NCI-H1930 (cell line): ENCODE measurements around the gene IKZF4.
"Not testable (repeated sequence)": the region's sequence is repeated elsewhere in the genome, so short reads cannot be mapped to it uniquely, and the experiment has no call there.

Source experiments
- DNase-seq, 2 experiments: peaks; one replicate each; lab custom pipeline; 2025; lab: John Stamatoyannopoulos, UW

Gene IKZF4

DNA sequence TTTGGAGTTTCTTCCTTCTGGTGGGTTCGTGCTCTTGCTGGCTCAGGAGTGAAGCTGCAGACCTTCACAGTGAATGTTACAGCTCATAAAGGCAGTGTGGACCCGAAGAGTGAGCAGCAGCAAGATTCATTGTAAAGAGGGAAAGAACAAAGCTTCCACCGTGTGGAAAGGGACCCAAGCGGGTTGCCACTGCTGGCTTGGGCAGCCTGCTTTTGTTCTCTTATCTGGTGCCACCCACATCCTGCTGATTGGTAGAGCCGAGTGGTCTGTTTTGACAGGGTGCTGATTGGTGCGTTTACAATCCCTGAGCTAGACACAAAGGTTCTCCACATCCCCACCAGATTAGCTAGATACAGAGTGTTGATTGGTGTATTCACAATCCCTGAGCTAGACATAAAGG lies 21.3 kb upstream of the IKZF4 start:
- not testable (repeated sequence) for DNase-seq

DNA sequence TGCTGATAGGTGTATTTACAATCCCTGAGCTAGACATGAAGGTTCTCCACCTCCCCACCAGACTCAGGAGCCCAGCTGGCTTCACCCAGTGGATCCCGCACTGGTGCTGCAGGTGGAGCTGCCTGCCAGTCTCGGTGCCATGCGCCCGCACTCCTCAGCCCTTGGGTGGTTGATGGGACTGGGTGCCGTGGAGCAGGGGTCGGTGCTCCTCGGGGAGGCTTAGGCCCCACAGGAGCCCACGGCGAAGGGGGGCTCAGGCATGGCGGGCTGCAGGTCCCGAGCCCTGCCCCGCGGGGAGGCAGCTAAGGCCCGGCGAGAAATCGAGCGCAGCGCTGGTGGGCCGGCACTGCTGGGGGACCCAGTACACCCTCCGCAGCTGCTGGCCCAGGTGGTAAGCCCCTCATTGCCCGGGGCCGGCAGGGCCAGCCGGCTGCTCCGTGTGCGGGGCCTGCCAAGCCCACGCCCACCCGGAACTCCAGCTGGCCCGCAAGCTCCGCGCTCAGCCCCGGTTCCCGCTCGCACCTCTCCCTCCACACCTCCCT lies 20.8 kb upstream of the IKZF4 start:
- DNase-seq, result not testable (repeated sequence)

DNA sequence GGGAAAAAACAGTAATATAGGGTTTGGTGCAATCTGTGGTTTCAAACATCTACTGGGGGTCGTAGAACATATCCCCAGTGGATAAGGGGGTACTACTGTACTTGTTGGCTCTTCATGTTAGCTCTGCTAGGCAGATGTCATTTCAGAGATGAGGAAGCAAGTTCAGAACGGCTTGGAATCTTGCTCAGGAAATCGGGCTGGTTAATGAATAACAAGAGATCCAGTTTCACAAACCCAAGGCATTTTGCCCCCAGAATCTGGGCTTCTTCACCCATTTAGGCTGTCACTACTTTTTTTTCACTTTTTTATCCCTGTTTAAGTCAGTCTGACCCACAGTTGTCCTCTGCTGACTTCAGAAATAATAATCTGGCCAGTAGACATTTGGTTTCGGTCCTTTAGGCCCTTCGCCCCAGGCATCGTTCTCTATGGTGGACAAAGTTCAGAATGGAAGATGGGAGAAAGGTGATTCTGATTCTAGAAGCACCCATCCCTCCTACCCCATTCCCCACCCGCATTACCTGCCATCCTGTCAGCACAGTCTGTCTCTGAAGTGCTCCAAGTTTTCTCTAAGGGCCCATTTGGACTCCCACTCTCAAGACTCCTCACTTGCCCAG lies 19.2 kb upstream of the IKZF4 start:
- DNase-seq, result no peak

DNA sequence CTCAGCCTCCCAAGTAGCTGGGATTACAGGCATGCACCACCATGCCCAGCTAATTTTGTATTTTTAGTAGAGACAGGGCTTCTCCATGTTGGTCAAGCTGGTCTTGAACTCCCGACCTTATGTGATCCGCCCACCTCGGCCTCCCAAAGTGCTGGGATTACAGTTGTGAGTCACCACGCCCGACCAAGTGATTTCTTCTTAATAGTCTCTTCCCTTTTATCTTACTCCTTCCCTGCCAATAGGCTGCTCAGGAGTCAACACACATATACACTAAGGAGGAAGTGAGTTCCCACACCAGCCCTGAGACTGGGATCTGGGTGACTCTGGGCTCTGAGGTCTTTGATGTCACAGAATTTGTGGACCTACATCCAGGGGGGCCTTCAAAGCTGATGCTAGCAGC lies 17.5 kb upstream of the IKZF4 start:
- not testable (repeated sequence) for DNase-seq

DNA sequence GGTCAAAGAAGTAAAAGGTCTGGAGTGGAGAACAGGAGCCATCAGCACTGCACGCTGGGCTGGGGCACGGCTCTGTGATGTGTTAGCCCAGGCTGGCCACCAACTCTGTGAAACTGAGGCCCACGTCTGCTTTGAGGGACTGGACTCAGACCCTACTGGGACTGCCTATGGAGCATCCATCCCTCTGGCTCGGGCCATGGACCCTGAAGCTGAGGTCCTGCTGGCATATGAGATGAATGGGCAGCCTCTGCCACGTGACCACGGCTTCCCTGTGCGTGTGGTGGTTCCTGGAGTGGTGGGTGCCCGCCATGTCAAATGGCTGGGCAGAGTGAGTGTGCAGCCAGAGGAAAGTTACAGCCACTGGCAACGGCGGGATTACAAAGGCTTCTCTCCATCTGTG lies 16.6 kb upstream of the IKZF4 start:
- no peak for DNase-seq

DNA sequence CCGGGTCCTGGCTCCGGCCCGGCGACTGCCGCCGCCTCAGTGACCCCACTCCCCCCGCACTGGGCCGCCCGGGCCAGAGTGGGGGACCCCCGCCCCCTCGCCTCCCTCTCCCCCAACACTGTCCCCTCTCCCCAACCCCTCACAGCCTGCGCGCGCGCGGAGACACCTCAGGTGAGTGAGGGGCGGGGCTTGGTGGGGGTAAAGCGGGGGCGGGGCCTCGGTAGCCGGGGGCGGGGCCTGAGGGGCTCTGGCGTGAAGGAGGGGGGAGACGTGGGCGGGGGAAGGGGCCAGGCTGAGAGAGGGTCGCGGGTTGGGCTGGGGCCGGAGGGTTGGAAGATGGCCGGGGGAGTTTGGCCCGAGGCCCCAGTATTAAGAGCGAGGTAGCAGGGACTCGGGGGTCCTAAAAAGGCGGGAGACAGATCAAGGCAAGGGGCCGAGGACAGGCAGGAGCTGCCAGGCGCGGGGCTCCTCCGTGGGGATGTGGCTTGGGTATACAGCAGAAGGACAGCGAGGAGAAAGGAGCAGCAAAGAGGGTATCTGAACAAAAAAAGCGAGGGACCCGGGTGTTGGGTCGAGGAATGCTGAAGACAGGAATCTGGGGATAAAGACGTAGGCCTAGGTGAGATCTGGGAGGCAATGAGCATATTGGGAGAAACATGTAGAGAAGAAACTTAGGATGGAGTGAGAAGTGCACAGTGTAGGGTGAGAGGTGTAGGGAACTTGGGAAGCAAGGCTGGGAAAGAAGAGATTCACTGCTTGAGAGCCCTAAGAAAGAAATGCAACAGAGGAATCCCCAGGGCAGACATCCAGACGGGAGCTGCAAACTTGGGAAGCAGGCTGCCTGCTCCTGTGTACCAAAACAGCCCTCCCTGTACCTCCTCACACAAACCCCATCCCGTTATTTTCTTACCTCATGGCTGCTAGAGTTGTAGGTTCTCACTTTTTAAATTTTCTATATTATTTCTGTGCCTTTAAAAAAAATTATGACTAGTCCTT lies 13.0 kb upstream of the IKZF4 start:
- peak; percentile 59 to 66 for DNase-seq

DNA sequence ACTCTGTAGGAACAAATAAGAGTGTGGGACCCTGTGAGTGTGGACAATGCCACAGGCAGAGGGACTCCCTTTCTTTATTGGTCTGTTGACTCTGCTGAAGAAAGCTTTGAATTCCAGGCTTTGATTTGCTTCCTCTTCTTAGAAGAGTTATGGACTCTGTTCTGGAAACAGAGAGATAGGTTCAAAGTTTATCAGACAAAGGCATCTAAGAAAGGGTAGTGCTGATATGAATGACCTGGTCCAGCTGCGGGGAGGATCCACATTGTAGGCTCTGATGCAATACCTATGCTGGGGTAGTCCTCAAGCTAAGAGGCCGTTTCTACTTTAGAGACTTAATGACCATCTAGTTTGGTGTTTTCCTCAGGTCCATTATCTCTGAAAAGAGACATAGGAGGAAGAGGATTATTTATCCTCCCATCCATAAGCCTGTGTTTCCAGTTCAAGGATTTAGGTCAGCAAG lies 10.7 kb upstream of the IKZF4 start:
- no peak for DNase-seq

DNA sequence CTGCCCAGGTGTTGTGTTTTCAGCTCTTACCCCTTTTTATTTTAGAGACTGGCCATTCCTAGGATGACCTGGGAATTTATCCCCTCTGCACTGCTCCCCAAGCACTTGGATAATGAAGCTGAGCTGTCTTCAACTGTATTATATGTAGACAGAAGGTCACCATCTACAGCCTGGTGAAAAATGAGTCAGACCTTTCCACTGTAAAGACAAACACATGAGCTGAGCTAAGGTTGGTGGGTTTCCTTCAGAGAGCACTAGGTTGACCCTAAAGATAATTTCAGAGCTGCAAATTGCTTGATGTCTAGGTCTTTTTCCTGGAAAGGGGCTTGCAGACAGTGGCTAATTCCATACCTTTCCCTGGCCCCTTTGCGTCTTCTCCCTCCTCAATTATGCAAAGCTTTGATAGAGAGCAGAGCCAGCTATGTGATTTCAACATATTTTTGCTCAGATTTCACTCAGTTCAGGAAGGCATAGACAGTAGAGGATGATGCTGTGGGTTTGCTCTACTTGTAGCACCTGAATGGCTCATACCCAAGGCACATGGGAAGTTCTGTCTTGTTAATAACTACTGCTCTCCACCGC lies 9.2 kb upstream of the IKZF4 start:
- no peak for DNase-seq

DNA sequence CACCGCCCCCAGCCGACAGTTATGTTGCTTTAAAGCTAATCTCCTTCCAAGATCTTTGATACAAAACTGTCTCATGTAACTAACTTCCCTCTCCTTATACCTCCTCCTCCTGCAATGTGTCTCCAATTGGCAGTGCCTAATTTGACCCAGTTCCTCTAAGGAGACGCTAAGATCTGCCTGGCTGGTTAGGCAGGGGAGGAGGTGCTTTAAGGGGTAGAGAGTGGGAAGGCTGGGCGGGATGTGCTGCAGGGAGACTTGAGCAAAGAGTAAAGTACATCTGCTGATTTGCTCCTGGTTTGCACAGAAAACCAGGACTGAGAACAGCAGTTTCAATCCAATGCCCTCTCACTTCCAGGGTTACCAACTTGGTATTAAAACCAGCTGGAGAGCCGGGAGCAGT lies 7.4 kb upstream of the IKZF4 start:
- DNase-seq, result no peak

DNA sequence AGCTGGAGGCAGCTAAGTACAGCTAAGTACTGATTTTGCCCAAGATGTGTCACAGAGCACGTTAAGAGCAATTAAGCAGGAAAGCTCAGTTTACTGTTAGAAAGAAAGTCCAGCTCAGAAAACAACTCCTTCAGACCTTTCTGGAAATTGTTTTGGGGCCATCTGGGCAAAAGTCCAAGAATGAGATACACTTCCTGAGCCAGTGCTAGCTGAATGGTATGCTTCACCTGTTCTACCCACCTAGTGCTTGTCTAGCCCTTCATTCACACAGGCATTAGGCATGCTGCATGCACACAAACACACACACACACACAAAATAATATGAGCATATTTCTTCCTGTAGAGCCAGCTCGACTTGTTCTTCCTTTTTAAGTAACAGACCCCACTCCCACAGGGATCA lies 6.6 kb upstream of the IKZF4 start:
- no peak for DNase-seq

DNA sequence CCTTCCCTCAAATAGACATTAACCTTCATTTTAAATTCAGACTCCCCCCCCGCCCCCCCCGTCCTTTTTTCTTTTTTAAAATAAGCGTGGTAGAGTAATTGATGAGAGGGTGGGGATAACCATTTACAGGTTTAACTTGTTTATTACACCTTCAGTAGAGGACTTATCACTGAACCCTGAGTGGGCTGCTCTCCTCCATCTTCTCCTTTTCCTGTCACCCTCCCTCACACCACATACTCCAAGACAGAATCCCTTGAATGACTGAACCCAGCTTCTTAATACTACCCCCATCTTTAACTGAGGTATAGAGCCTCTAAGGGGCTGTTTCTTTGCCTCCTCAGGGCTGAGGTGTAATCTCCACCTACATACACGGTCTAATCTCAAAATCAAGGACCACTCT lies 3.7 kb upstream of the IKZF4 start:
- no peak for DNase-seq

DNA sequence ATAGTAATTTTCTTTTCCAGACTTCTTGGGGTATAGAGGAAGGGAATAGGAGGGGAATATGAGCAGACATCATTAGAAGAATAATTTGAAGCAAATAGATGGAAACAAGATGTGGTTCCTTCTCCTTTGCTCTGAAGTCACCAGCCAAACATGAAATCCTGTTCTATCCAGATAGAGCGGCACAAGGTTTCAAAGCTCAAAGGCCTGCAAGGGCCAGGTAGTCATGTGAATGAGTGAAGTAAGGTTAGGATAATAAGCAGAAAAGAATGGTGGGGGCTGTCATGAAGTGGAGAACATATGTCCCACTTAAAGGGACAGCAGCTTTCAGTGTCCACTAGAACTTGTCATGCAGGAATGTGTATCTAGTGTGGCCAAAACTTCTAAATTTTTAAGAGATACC lies 2.5 kb upstream of the IKZF4 start:
- DNase-seq, result no peak

DNA sequence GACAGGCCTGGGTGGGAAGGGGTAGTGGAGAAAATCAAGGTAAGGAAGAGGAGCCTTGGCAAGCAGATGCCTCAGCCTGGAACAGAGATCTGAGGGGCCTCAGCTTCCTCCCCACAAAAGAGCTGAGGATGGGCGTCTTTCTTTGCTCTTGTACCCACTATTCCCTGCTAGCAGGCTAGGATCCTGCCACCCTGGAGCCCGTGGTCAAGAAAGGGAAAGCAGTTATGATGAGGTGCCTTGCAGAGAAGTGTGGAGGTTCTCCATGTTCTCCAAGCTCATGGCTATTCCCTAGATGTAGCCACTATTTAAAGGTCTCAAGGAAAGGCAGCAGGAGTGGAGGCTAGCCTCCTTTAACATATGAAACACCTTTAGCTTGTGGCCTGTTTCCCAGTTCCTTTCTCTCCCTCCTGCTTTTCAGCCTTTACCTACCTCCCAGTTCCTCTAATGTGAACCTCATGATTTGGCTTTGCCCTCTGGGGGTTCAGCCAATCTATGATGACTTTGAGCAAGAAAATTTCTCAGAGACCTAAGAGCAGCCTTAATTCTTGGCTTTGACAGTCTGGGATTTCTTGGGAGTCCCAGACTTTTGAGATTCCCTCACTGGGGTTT lies 1.1 kb downstream of the IKZF4 start:
- no peak for DNase-seq

DNA sequence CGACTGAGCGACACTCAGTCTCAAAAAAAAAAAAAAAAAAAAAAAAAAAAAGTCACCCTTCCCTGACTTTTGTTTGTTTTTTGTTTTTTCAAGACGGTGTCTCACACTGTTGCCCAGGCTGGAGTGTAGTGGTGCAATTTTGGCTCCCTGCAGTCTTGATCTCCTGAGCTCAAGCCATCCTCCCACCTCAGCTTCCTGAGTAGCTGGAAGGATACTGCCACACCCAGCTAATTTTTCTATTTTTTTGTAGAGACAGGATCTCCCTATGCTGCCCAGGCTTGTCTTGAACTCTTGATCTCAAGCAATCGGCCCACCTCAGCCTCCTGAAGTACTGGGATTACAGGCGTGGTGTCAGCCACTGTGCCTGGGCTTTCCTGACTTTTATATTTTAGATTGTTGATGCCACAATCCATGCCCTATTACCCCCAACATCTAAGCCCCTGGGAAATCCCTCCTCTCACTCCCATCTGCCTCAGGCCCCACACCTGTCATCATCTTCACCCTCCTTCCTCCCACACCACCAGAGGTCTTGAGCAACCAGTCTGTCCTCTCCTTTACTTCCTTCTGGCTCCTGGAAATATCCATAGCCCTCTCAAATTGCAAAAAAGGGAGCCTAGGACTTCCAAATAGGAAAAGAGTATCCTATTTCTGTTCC lies 7.8 kb downstream of the IKZF4 start:
- DNase-seq, result no peak

DNA sequence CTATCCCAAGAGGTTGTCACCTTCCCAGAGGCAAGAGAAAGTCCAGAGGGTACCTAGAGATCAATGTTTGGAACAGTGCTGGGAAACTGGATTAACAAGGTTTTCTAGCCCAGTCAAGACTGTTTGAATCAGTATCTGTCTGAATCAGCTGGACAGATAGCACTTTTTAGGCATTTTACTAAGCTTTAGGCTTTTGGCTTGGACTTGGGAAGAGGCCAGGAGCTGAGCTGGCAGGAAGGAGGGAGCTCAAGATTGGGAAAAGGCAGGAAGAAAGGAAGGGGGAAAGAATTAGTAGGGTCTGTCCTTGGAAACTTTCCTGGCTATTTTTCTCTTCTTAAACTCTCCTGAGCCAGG lies 8.3 kb downstream of the IKZF4 start:
- no peak for DNase-seq

DNA sequence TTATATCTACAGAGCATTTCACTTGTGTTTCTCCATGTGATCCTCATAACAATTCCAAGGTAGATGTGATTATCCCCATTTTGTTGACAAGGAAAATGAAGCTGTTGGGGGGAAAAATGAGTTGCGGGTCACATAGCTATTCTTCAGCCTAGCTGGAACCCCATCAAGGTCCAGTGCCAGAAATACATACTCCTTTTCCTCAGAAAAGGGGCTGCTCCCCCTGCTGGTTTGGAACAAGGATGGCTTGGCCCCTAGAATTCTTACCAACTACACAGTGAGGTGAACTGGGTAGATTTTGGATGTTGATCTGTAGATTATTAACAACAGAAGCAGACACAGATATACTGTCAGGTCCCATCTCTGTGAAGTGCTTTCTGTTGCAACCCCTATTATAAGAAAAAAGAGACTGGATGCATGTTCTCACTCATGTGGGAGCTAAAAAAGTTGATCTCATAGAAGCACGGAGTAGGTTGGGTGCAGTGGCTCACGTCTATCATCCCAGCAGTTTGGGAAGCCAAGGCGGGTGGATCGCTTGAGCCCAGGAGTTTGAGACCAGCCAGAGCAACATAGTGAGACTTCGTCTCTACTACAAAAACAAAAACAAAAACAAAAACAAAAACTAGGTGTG lies 8.9 kb downstream of the IKZF4 start:
- DNase-seq, result peak in 1 of 2 experiments; percentile 30

DNA sequence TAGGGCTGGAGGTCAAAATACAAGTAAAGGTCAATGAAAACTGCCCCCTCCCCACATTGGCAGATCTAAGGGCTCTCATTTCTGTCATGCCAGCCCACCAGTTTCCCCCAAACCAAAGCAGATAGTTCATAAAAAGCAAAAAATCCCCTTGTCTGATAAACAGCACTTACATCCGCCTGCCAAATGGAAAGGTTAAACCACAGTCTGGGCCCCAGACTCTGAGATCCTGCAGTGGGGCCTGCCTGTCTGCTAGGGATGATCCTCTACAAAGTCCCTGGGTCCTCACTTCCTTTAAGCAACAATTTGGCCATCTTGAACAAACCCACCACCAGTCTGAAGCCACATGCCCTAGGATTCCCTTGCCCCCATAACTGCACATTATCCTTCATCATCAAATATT lies 11.1 kb downstream of the IKZF4 start:
- no peak for DNase-seq

DNA sequence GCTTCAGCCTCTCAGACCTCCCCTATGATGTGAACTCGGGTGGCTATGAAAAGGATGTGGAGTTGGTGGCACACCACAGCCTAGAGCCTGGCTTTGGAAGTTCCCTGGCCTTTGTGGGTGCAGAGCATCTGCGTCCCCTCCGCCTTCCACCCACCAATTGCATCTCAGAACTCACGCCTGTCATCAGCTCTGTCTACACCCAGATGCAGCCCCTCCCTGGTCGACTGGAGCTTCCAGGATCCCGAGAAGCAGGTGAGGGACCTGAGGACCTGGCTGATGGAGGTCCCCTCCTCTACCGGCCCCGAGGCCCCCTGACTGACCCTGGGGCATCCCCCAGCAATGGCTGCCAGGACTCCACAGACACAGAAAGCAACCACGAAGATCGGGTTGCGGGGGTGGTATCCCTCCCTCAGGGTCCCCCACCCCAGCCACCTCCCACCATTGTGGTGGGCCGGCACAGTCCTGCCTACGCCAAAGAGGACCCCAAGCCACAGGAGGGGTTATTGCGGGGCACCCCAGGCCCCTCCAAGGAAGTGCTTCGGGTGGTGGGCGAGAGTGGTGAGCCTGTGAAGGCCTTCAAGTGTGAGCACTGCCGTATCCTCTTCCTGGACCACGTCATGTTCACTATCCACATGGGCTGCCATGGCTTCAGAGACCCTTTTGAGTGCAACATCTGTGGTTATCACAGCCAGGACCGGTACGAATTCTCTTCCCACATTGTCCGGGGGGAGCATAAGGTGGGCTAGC lies 13.9 kb downstream of the IKZF4 start:
- DNase-seq, result no peak

DNA sequence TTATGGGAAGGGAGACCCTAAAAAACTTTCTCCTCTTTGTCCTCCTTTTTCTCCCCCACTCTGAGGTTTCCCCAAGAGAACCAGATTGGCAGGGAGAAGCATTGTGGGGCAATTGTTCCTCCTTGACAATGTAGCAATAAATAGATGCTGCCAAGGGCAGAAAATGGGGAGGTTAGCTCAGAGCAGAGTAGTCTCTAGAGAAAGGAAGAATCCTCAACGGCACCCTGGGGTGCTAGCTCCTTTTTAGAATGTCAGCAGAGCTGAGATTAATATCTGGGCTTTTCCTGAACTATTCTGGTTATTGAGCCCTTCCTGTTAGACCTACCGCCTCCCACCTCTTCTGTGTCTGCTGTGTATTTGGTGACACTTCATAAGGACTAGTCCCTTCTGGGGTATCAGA lies 16.3 kb downstream of the IKZF4 start:
- no peak for DNase-seq

DNA sequence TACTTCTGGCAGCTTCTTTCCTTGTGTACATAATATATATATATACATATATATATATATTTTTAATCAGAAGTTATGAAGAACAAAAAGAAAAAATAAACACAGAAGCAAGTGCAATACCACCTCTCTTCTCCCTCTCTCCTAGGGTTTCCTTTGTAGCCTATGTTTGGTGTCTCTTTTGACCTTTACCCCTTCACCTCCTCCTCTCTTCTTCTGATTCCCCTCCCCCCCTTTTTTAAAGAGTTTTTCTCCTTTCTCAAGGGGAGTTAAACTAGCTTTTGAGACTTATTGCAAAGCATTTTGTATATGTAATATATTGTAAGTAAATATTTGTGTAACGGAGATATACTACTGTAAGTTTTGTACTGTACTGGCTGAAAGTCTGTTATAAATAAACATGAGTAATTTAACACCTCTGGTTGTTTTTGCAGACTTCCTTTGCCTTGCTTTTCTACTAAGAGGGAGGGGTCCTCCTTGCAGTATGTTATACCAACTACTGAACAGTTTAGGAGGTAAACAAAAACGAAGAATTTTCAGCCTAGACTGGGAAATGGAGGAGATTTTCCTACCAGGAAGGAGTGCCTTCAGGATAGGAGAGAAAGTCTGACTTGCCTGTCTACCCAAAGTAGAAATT lies 17.3 kb downstream of the IKZF4 start:
- no peak for DNase-seq
